ENCODE data around the gene SPACDR. TPM values are rescaled to one million over a fixed set of nuclear protein-coding genes. Genes with fewer than 3 reads are reported as not detected.

SPACDR gene
- total and polyA plus RNA-seq, 9 of the 15 experiments (the other 6 are each of a cell fraction or from before 2014, with no cell fraction given) = 0.07 to 0.55 (median 0.14) TPM; not detected in 1

DNA sequence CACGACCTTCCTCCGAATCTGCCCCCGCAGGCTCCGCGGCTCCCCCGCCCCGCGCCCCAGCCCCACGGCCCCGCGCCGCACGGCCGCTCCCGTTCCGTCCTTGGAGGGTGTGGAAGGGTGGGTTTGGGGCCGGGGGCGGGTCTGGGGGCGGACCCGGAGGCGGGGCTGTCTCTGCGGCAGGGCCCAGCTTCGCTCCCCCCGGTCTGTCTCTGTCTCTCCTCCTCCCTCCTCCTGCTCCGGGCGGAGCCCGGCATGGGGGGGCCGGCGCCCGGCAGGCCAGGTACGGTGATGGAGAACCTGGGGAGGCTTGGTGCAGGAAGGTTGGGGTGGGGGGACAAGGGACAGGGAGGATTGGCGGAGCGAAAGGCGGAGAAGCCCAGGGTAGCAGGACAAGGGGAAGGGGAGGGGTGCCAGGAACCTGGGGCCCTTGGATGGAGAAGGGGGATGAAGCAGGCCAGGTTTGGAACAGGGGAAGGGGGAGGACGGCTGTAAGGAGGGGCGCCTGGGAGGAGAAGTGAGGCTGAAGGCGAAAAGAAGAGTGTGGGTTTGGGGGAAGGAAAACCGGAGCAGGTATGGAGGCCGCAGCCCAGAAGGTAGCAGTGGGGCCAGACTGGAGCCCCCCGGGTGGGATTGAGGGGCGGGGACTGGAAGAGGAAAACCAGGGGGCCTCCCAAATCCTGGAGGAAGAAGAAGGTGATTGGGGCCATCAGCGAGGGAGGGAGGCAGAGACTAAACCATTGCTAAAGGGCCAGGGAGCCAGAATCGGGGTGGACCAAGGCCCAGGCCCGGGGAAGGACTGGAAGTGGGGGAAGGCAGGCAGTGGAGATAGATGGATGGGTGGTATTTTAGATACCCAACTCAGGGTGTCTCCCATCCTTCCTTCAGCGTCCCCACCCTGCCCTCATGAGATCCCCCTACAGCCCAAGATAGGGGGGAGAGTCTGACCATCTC is 19.9 kb upstream of the SPACDR start, which contains the start of gene NYAP1 (continued):
- TF ChIP-seq, protein P1, sequence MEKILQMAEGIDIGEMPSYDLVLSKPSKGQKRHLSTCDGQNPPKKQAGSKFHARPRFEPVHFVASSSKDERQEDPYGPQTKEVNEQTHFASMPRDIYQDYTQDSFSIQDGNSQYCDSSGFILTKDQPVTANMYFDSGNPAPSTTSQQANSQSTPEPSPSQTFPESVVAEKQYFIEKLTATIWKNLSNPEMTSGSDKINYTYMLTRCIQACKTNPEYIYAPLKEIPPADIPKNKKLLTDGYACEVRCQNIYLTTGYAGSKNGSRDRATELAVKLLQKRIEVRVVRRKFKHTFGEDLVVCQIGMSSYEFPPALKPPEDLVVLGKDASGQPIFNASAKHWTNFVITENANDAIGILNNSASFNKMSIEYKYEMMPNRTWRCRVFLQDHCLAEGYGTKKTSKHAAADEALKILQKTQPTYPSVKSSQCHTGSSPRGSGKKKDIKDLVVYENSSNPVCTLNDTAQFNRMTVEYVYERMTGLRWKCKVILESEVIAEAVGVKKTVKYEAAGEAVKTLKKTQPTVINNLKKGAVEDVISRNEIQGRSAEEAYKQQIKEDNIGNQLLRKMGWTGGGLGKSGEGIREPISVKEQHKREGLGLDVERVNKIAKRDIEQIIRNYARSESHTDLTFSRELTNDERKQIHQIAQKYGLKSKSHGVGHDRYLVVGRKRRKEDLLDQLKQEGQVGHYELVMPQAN (IDR thresholded peaks at IDR 0.05; ENCODE audit: borderline replicate concordance) = peak; percentile 29; the same call in 1 of the 2 replicates
- TF ChIP-seq, protein P2, sequence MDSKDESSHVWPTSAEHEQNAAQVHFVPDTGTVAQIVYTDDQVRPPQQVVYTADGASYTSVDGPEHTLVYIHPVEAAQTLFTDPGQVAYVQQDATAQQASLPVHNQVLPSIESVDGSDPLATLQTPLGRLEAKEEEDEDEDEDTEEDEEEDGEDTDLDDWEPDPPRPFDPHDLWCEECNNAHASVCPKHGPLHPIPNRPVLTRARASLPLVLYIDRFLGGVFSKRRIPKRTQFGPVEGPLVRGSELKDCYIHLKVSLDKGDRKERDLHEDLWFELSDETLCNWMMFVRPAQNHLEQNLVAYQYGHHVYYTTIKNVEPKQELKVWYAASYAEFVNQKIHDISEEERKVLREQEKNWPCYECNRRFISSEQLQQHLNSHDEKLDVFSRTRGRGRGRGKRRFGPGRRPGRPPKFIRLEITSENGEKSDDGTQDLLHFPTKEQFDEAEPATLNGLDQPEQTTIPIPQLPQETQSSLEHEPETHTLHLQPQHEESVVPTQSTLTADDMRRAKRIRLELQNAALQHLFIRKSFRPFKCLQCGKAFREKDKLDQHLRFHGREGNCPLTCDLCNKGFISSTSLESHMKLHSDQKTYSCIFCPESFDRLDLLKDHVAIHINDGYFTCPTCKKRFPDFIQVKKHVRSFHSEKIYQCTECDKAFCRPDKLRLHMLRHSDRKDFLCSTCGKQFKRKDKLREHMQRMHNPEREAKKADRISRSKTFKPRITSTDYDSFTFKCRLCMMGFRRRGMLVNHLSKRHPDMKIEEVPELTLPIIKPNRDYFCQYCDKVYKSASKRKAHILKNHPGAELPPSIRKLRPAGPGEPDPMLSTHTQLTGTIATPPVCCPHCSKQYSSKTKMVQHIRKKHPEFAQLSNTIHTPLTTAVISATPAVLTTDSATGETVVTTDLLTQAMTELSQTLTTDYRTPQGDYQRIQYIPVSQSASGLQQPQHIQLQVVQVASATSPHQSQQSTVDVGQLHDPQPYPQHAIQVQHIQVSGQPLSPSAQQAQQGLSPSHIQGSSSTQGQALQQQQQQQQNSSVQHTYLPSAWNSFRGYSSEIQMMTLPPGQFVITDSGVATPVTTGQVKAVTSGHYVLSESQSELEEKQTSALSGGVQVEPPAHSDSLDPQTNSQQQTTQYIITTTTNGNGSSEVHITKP (IDR thresholded peaks at IDR 0.05; ENCODE audit: partially characterized antibody) = peak; percentile 84
- TF ChIP-seq, protein P3, sequence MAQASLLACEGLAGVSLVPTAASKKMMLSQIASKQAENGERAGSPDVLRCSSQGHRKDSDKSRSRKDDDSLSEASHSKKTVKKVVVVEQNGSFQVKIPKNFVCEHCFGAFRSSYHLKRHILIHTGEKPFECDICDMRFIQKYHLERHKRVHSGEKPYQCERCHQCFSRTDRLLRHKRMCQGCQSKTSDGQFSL (CRISPR knock-in tag; IDR thresholded peaks at IDR 0.05) = peak; percentile 84
- TF ChIP-seq, protein P3 (tag; IDR thresholded peaks at IDR 0.05) = peak in 1 of 2 experiments; percentile 81; a peak in 2 of 4 replicates

Measured in K562 (cell line).